NCI-H1694 treated with DMSO at 0.1 percent for 48 hours (cell line): ENCODE measurements around the gene CELF4.
"Not testable (repeated sequence)": the region's sequence is repeated elsewhere in the genome, so short reads cannot be mapped to it uniquely, and the experiment has no call there.

ENCODE experiments used
- DNase-seq: peaks from one replicate; lab custom pipeline; 2025; lab: John Stamatoyannopoulos, UW

Gene CELF4

GRCh38 chr18:37390687-37391086 lies 174.9 kb downstream of the CELF4 start:
- DNase-seq = no peak

- no peak for DNase-seq
Measured at GRCh38 chr18:37389684-37390368, 175.8 kb downstream of the CELF4 start.

- no peak for DNase-seq
Measured at GRCh38 chr18:37389041-37389440, 176.6 kb downstream of the CELF4 start.

- no peak for DNase-seq
Measured at GRCh38 chr18:37388413-37388812, 177.2 kb downstream of the CELF4 start.

- DNase-seq = peak; percentile 57
Measured at GRCh38 chr18:37385846-37386778, 179.5 kb downstream of the CELF4 start.

GRCh38 chr18:37383846-37384595 lies 181.6 kb downstream of the CELF4 start:
- DNase-seq = no peak

- DNase-seq = no peak
Measured at GRCh38 chr18:37383036-37383785, 182.4 kb downstream of the CELF4 start.

- no peak for DNase-seq
Measured at GRCh38 chr18:37381554-37381953, 184.0 kb downstream of the CELF4 start.

GRCh38 chr18:37380546-37381110 lies 185.0 kb downstream of the CELF4 start:
- no peak for DNase-seq

- no peak for DNase-seq
Measured at GRCh38 chr18:37378336-37379010, 187.1 kb downstream of the CELF4 start.

GRCh38 chr18:37375181-37375580 lies 190.4 kb downstream of the CELF4 start:
- no peak for DNase-seq

GRCh38 chr18:37368110-37368954 lies 197.3 kb downstream of the CELF4 start:
- no peak for DNase-seq

- DNase-seq = no peak
Measured at GRCh38 chr18:37364237-37364636, 201.4 kb downstream of the CELF4 start.

GRCh38 chr18:37362158-37362890 lies 203.3 kb downstream of the CELF4 start:
- DNase-seq = no peak

GRCh38 chr18:37361335-37362157 lies 204.1 kb downstream of the CELF4 start:
- DNase-seq = no peak

- DNase-seq = not testable (repeated sequence)
Measured at GRCh38 chr18:37358061-37358460, 207.5 kb downstream of the CELF4 start.

GRCh38 chr18:37355772-37356171 lies 209.8 kb downstream of the CELF4 start:
- DNase-seq = no peak

- no peak for DNase-seq
Measured at GRCh38 chr18:37351110-37351509, 214.5 kb downstream of the CELF4 start.
